Calu3 (cell line): ENCODE data around the gene PACSIN3. TPM values are rescaled to one million over a fixed set of nuclear protein-coding genes. Genes with fewer than 3 reads are reported as not detected.

Source experiments
- BruUV-seq: library from RNA; stranded (reverse); fragments of 400-500 nt; replicated peaks from 2 replicates; lab custom pipeline; 2021; lab: Mats Ljungman, UMichigan
- CTCF ChIA-PET: fragments of 300-600 bp; sonication (Branson Sonifier 250); formaldehyde crosslinking; loops from one replicate; lab custom pipeline; 2022; ENCODE audit warnings: antibody characterized with exemption; lab: Charles Lee
- DNase-seq: peaks from one replicate; pipeline ENCODE4 v3.0.0; 2022
- H3K27ac Mint-ChIP-seq: one replicate; pipeline ENCODE4 v1.8.0; 2022; ENCODE audit warnings: mixed read lengths; ENCODE audit not compliant: unreplicated experiment
- H3K27me3 Mint-ChIP-seq: one replicate; pipeline ENCODE4 v1.8.0; 2022; ENCODE audit warnings: mixed read lengths; ENCODE audit not compliant: unreplicated experiment
- H3K36me3 Mint-ChIP-seq: one replicate; pipeline ENCODE4 v1.8.0; 2022; ENCODE audit warnings: mild to moderate bottlenecking, moderate library complexity, mixed read lengths; ENCODE audit not compliant: insufficient read depth, unreplicated experiment
- H3K4me1 Mint-ChIP-seq: one replicate; pipeline ENCODE4 v1.8.0; 2022; ENCODE audit warnings: mild to moderate bottlenecking, low read depth, mixed read lengths; ENCODE audit not compliant: unreplicated experiment
- H3K4me3 Mint-ChIP-seq: one replicate; pipeline ENCODE4 v1.8.0; 2022; ENCODE audit warnings: mild to moderate bottlenecking, low read depth, moderate library complexity, mixed read lengths; ENCODE audit not compliant: unreplicated experiment
- H3K9me3 Mint-ChIP-seq: one replicate; pipeline ENCODE4 v1.8.0; 2022; ENCODE audit warnings: low read depth, mixed read lengths; ENCODE audit not compliant: unreplicated experiment
- intact Hi-C: fragments of 100-400 bp; cut with micrococcal nuclease; formaldehyde crosslinking; loops from one replicate; pipeline ENCODE4 v1.10.0; 2022; ENCODE audit not compliant: unreplicated experiment
- total RNA-seq: library from RNA; stranded (reverse); gene quantifications from 2 replicates; pipeline ENCODE4 v1.2.3, GENCODE V29; 2022
- TF ChIP-seq, protein P1 (sequence below): fragments of 200-600 bp; IDR thresholded peaks from one replicate; pipeline ENCODE4 v1.8.0; 2022; ENCODE audit warnings: antibody characterized with exemption; ENCODE audit not compliant: unreplicated experiment

Gene PACSIN3
- total RNA-seq, 1 experiment from 2014 or later: 26.5 TPM

GRCh38 chr11:47148270-47148669 is 38.0 kb downstream of the PACSIN3 start:
- no TSS peak for BruUV-seq
- CTCF ChIA-PET: no interaction called here
- Mint-ChIP-seq H3K27ac (no peak overlapping the region), H3K4me3 (no peak overlapping the region), H3K9me3 (no peaks in the 10 kb centered on the region), H3K27me3 (no peaks in the 10 kb centered on the region), H3K36me3 (peaks cover 4% of the 10 kb centered on the region), H3K4me1 (no peaks in the 10 kb centered on the region)
- intact Hi-C loops: no loop called here
- TF ChIP-seq, protein P1, sequence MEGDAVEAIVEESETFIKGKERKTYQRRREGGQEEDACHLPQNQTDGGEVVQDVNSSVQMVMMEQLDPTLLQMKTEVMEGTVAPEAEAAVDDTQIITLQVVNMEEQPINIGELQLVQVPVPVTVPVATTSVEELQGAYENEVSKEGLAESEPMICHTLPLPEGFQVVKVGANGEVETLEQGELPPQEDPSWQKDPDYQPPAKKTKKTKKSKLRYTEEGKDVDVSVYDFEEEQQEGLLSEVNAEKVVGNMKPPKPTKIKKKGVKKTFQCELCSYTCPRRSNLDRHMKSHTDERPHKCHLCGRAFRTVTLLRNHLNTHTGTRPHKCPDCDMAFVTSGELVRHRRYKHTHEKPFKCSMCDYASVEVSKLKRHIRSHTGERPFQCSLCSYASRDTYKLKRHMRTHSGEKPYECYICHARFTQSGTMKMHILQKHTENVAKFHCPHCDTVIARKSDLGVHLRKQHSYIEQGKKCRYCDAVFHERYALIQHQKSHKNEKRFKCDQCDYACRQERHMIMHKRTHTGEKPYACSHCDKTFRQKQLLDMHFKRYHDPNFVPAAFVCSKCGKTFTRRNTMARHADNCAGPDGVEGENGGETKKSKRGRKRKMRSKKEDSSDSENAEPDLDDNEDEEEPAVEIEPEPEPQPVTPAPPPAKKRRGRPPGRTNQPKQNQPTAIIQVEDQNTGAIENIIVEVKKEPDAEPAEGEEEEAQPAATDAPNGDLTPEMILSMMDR: no peak
- DNase-seq: no peak

- no TSS peak for BruUV-seq
- no peak overlapping the region for H3K4me3 Mint-ChIP-seq
- H3K27ac Mint-ChIP-seq: no peak overlapping the region
- H3K9me3 Mint-ChIP-seq: no peaks in the 10 kb centered on the region
- TF ChIP-seq, protein P1: no peak
- intact Hi-C loops: no loop called here
- DNase-seq: no peak
- H3K27me3 Mint-ChIP-seq: no peaks in the 10 kb centered on the region
- no peaks in the 10 kb centered on the region for H3K4me1 Mint-ChIP-seq
- no peaks in the 10 kb centered on the region for H3K36me3 Mint-ChIP-seq
- CTCF ChIA-PET: no interaction called here
These were observed 38.6 kb downstream of the PACSIN3 start for GRCh38 chr11:47147681-47148080.

DNA sequence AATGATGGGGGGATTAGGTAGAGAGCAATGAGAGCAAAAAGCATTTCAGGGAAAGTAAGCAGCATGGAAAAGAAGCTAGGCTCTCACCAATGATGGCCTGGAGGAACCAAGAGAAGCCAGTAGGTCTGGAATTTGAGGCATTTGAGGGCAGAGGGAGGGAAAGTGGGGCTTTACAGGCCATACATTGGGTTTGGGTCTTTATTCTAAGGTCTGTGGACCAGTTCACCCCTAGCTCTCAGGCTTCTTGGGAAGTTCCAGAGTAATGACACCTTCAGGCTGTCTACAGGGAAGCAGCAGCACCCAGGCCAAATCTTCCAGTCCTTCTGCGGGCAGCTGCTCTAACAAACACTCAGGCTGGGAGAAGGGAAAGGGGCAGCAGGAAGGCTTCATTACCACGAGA is 39.0 kb downstream of the PACSIN3 start:
- TF ChIP-seq, protein P1: no peak
- Mint-ChIP-seq H3K9me3 (no peaks in the 10 kb centered on the region), H3K36me3 (no peaks in the 10 kb centered on the region), H3K4me3 (no peak overlapping the region), H3K4me1 (no peaks in the 10 kb centered on the region), H3K27ac (no peak overlapping the region), H3K27me3 (no peaks in the 10 kb centered on the region)
- DNase-seq: no peak
- CTCF ChIA-PET: no interaction called here
- intact Hi-C loops: no loop called here
- BruUV-seq: no TSS peak

DNA sequence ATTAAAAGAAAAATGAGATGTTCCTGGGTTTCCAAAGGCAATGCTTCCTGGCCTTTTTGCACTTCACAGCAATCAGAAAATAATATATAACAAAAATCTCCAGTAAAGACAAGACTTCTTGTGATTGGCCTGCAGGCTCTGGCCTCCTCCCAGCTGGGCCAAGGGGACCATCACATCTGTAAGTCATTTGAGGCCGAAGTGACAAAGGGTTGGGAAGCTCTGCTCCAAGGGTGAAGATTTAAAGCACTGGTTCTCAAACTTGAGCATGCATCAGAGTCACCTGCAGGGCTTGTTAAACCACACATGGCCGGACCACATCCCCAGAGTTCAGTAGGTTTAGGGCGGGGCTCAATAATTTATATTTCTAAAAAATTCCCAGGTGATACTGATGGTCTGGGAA is 41.7 kb downstream of the PACSIN3 start:
- intact Hi-C loops: no loop called here
- H3K36me3 Mint-ChIP-seq: no peaks in the 10 kb centered on the region

More for the DNA sequence above, 41.7 kb downstream of the PACSIN3 start:
- Mint-ChIP-seq H3K27me3 (no peaks in the 10 kb centered on the region), H3K27ac (no peak overlapping the region), H3K4me3 (no peak overlapping the region), H3K4me1 (no peaks in the 10 kb centered on the region), H3K9me3 (no peaks in the 10 kb centered on the region)
- CTCF ChIA-PET: no interaction called here
- TF ChIP-seq, protein P1: no peak
- no peak for DNase-seq
- no TSS peak for BruUV-seq
